Stimulated activated CD4-positive, alpha-beta T cell treated with anti-CD3 and anti-CD28 coated beads, Interleukin-12 subunit alpha, Interleukin-12 subunit beta, amount 100 ng/mL, for 24 hours (primary cell): ENCODE results near the gene SPIRE1.
"Not testable (repeated sequence)": the region's sequence is repeated elsewhere in the genome, so short reads cannot be mapped to it uniquely, and the experiment has no call there.

ENCODE experiments used
- DNase-seq, 2 experiments: peaks; one replicate each; pipeline ENCODE4 v3.0.0-alpha.2; 2020; ENCODE audit warnings: low read depth in 2 of 2

SPIRE1 gene

GRCh38 chr18:12416098-12416729, 241.7 kb downstream of the SPIRE1 start:
- no peak for DNase-seq

- DNase-seq = no peak
These were observed 246.5 kb downstream of the SPIRE1 start for GRCh38 chr18:12411456-12411855.

- not testable (repeated sequence) for DNase-seq
These were observed 247.2 kb downstream of the SPIRE1 start for GRCh38 chr18:12410747-12411146.

GRCh38 chr18:12410081-12410481, 247.8 kb downstream of the SPIRE1 start:
- no peak for DNase-seq

- no peak for DNase-seq
These were observed 248.4 kb downstream of the SPIRE1 start for GRCh38 chr18:12409469-12409868.

GRCh38 chr18:12408247-12408869, 249.5 kb downstream of the SPIRE1 start:
- DNase-seq = no peak

GRCh38 chr18:12406371-12407111, 251.4 kb downstream of the SPIRE1 start:
- no peak for DNase-seq

GRCh38 chr18:12405066-12405465, 252.8 kb downstream of the SPIRE1 start:
- DNase-seq = no peak

- DNase-seq = no peak
These were observed 254.1 kb downstream of the SPIRE1 start for GRCh38 chr18:12403601-12404506.

GRCh38 chr18:12401881-12402280, 256.0 kb downstream of the SPIRE1 start:
- DNase-seq = no peak

GRCh38 chr18:12399231-12399630, 258.7 kb downstream of the SPIRE1 start:
- DNase-seq = no peak

GRCh38 chr18:12398625-12399024, 259.3 kb downstream of the SPIRE1 start:
- no peak for DNase-seq

GRCh38 chr18:12397793-12398192, 260.1 kb downstream of the SPIRE1 start:
- DNase-seq = no peak

GRCh38 chr18:12397254-12397653, 260.7 kb downstream of the SPIRE1 start:
- no peak for DNase-seq
